HG03521 (cell line): ENCODE measurements around the gene PCDHGB1.
A peak's percentile ranks its signal among the peaks of the same experiment; 100 is the strongest.
"Not testable (repeated sequence)": the region's sequence is repeated elsewhere in the genome, so short reads cannot be mapped to it uniquely, and the experiment has no call there.

Experiments
- ATAC-seq: cut with Tn5 transposase; IDR thresholded peaks from one replicate; pipeline ENCODE4 v1.9.1; 2021; ENCODE audit warnings: mild to moderate bottlenecking, moderate library complexity; ENCODE audit not compliant: unreplicated experiment

The PCDHGB1 gene

GRCh38 chr5:141345327-141345726, 4.6 kb upstream of the PCDHGB1 start:
- ATAC-seq = no peak

- ATAC-seq = not testable (repeated sequence)
Observed at GRCh38 chr5:141346017-141346416, 3.9 kb upstream of the PCDHGB1 start.

GRCh38 chr5:141351591-141351990, 1.7 kb downstream of the PCDHGB1 start:
- no peak for ATAC-seq

GRCh38 chr5:141354900-141355469, 5.1 kb downstream of the PCDHGB1 start, which contains the start of gene PCDHGA4:
PCDHGA4 (plus strand) TSS chr5:141355021; CDS start chr5:141355108, 87 bp downstream.
- no peak for ATAC-seq

GRCh38 chr5:141355641-141356040, 5.7 kb downstream of the PCDHGB1 start:
- no peak for ATAC-seq

GRCh38 chr5:141356133-141356532, 6.2 kb downstream of the PCDHGB1 start:
- no peak for ATAC-seq

GRCh38 chr5:141356950-141357349, 7.1 kb downstream of the PCDHGB1 start:
- no peak for ATAC-seq

- ATAC-seq = no peak
Observed at GRCh38 chr5:141359790-141360426, 10.0 kb downstream of the PCDHGB1 start, which contains the start of gene PCDHGB2. PCDHGB2 (plus strand) TSS chr5:141359994; CDS start chr5:141360136, 142 bp downstream.

GRCh38 chr5:141360685-141361084, 10.8 kb downstream of the PCDHGB1 start:
- no peak for ATAC-seq

GRCh38 chr5:141362719-141363118, 12.8 kb downstream of the PCDHGB1 start:
- ATAC-seq = no peak

- no peak for ATAC-seq
Observed at GRCh38 chr5:141363952-141364660, 14.2 kb downstream of the PCDHGB1 start, which contains the start of gene PCDHGA5. PCDHGA5 (plus strand) TSS chr5:141364162; CDS start chr5:141364331, 169 bp downstream.

- ATAC-seq = no peak
Observed at GRCh38 chr5:141366016-141366896, 16.4 kb downstream of the PCDHGB1 start.

GRCh38 chr5:141369994-141370848, 20.3 kb downstream of the PCDHGB1 start, which contains the start of gene PCDHGB3:
PCDHGB3 (plus strand) TSS chr5:141370242; CDS start chr5:141370395, 153 bp downstream.
- ATAC-seq = peak; percentile 67

- no peak for ATAC-seq
Observed at GRCh38 chr5:141371572-141372475, 21.9 kb downstream of the PCDHGB1 start.

- no peak for ATAC-seq
Observed at GRCh38 chr5:141373673-141374317, 23.9 kb downstream of the PCDHGB1 start, which contains the start of gene PCDHGA6. PCDHGA6 (plus strand) TSS chr5:141373891; CDS start chr5:141374084, 193 bp downstream.

- ATAC-seq = no peak
Observed at GRCh38 chr5:141374627-141375026, 24.7 kb downstream of the PCDHGB1 start.

GRCh38 chr5:141375444-141376155, 25.7 kb downstream of the PCDHGB1 start:
- not testable (repeated sequence) for ATAC-seq
